HepG2 (cell line): Measurements from ENCODE around the gene FAM222B. TPM values are rescaled to one million over a fixed set of nuclear protein-coding genes. Genes with fewer than 3 reads are reported as not detected.

Experiments used
- AKAP8 ChIP-seq: sonication (generic); formaldehyde crosslinking; IDR thresholded peaks from 2 replicates; pipeline ENCODE4 v1.5.1; 2020; ENCODE audit warnings: mild to moderate bottlenecking, missing genetic modification reagents
- CCDC6 ChIP-seq: sonication (generic); formaldehyde crosslinking; IDR thresholded peaks from 2 replicates; pipeline ENCODE4 v1.8.1; 2022; ENCODE audit warnings: mild to moderate bottlenecking, missing genetic modification reagents, moderate library complexity
- HMG20A ChIP-seq: IDR thresholded peaks from 2 replicates; pipeline ENCODE4 v1.6.1; 2016; ENCODE audit warnings: borderline replicate concordance
- KLF9 ChIP-seq: IDR thresholded peaks from 2 replicates; pipeline ENCODE4 v1.6.1; 2016; ENCODE audit warnings: low read depth
- MAZ ChIP-seq, 2 experiments: sonication (generic) in 1 of 2; formaldehyde crosslinking in 1 of 2; IDR thresholded peaks; 2 replicates each; pipeline versions ENCODE4 v1.5.0 to v1.6.1; 2012 to 2020; ENCODE audit warnings: low read depth in 2 of 2, mild to moderate bottlenecking in 2 of 2, borderline replicate concordance in 1 of 2, improper control_type of control experiment in 1 of 2, low read length in 1 of 2, missing genetic modification reagents in 1 of 2, moderate library complexity in 1 of 2
- MIER3 ChIP-seq: IDR thresholded peaks from 2 replicates; pipeline ENCODE4 v1.6.1; 2016; ENCODE audit warnings: missing compliant biosample characterization, borderline replicate concordance
- NAIF1 ChIP-seq: sonication (generic); formaldehyde crosslinking; IDR thresholded peaks from 2 replicates; pipeline ENCODE4 v1.5.0; 2020; ENCODE audit warnings: mild to moderate bottlenecking, missing genetic modification reagents, borderline replicate concordance
- NR2F2 ChIP-seq: IDR thresholded peaks from 2 replicates; pipeline ENCODE4 v1.6.1; 2012; ENCODE audit warnings: low read depth, inconsistent platforms, borderline replicate concordance
- SMAD1 ChIP-seq: sonication (generic); formaldehyde crosslinking; IDR thresholded peaks from 2 replicates; pipeline ENCODE4 v1.4.0; 2020; ENCODE audit warnings: missing genetic modification reagents, low read depth, mild to moderate bottlenecking, borderline replicate concordance
- SRY ChIP-seq: sonication (generic); formaldehyde crosslinking; IDR thresholded peaks from 2 replicates; pipeline ENCODE4 v1.8.0; 2022; ENCODE audit warnings: mild to moderate bottlenecking, missing genetic modification reagents
- SUZ12 ChIP-seq: fragments of 150-350 bp; IDR thresholded peaks from 2 replicates; pipeline ENCODE4 v1.6.1; 2014; ENCODE audit warnings: low read depth, low read length
- TBX2 ChIP-seq: sonication (generic); formaldehyde crosslinking; IDR thresholded peaks from 2 replicates; pipeline ENCODE4 v1.5.0; 2020; ENCODE audit warnings: missing genetic modification reagents, mild to moderate bottlenecking, borderline replicate concordance
- TCF7L2 ChIP-seq: IDR thresholded peaks from 2 replicates; pipeline ENCODE4 v1.6.1; 2011; ENCODE audit warnings: mild to moderate bottlenecking, low read depth, low read length, moderate library complexity
- ZNF121 ChIP-seq: sonication (generic); formaldehyde crosslinking; IDR thresholded peaks from 2 replicates; pipeline ENCODE4 v1.5.0; 2020; ENCODE audit warnings: mild to moderate bottlenecking, missing genetic modification reagents
- ZSCAN30 ChIP-seq: sonication (generic); formaldehyde crosslinking; IDR thresholded peaks from 2 replicates; pipeline ENCODE4 v1.5.0; 2020; ENCODE audit warnings: mild to moderate bottlenecking, missing genetic modification reagents
- polyA plus RNA-seq, 8 experiments: library from polyadenylated mRNA; depleted of rRNA in 3 of 8; stranded (reverse) in 7 of 8; unstranded in 1 of 8; fragments of >200 nt; fragmentation: Illumina TruSeq in 4 of 8; extraction: Trizol in 4 of 8; gene quantifications; 2 replicates each; pipeline versions ENCODE4 v1.2.1 to v1.2.3, GENCODE V29; 2011 to 2016; ENCODE audit warnings: low read depth in 4 of 8, missing spikeins in 1 of 8, mixed read lengths in 1 of 8; ENCODE audit not compliant: insufficient read depth in 1 of 8
- total RNA-seq, 5 experiments: library from RNA; depleted of rRNA; stranded (reverse); fragments of >200 nt; fragmentation: Illumina TruSeq; extraction: Trizol; gene quantifications; 2 replicates each; pipeline ENCODE4 v1.2.3, GENCODE V29; 2016; ENCODE audit warnings: low read depth in 1 of 5
- TF ChIP-seq, protein P1 (sequence below): sonication (generic); formaldehyde crosslinking; IDR thresholded peaks from 2 replicates; pipeline ENCODE4 v1.4.0; 2020; ENCODE audit warnings: missing genetic modification reagents, borderline replicate concordance
- TF ChIP-seq, protein P2 (sequence below): IDR thresholded peaks from 2 replicates; pipeline ENCODE4 v1.6.1; 2016; ENCODE audit warnings: mild to moderate bottlenecking
- TF ChIP-seq, protein P3 (sequence below): sonication (generic); formaldehyde crosslinking; IDR thresholded peaks from 2 replicates; pipeline ENCODE4 v1.5.0; 2020; ENCODE audit warnings: missing genetic modification reagents
- TF ChIP-seq, protein P4 (sequence below): sonication (generic); formaldehyde crosslinking; IDR thresholded peaks from 2 replicates; pipeline ENCODE4 v1.4.0; 2020; ENCODE audit warnings: low read depth, mild to moderate bottlenecking, missing genetic modification reagents
- TF ChIP-seq, protein P5 (sequence below): sonication (generic); formaldehyde crosslinking; IDR thresholded peaks from 2 replicates; pipeline ENCODE4 v1.4.0; 2020; ENCODE audit warnings: missing genetic modification reagents

The FAM222B gene
- total and polyA plus RNA-seq, 2 of the 13 experiments (the other 11 are each of a cell fraction or from before 2014, with no cell fraction given) = 3.5 to 7.3 TPM

DNA sequence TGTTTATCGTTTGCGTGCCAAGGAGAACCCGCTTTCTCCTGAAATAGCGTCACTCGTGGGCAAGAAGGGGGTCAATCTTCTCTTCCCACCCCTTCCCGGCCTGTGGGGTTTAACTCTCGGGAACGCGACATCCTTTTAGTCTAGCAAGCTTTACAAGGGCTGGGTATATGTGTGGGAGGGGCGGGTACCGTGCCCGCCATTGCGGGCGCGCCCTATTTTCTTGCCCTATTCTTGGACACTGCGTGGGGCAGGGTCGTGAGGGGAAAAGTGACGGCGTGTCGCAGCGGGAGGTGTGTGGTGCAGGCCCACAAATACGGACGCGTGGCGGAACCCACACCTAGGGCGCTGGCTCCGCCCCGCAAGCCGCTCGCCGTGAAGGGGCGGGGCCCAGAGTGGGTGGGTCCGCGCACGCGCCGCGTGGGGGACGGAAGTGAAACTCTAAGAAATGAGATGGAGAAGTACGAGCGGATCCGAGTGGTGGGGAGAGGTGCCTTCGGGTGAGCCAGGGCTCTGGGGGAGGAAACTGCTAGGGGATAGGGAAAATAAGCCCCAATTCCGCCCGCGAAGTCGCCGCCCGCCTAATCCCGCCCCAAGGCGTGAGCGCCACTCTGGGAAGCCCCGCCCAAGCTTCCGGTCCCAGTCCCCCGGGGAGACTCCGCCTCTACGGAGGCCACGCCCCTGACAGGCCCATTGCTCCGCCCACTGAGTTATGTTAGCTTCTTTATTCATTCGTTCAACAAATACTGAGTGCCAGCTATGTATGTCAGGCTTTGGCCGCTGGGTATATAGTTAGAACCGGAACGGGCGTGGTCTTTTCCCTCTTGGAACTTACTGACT lies 114.0 kb downstream of the FAM222B start, which contains the start of gene NEK8 (continued):
- TF ChIP-seq, protein P1, sequence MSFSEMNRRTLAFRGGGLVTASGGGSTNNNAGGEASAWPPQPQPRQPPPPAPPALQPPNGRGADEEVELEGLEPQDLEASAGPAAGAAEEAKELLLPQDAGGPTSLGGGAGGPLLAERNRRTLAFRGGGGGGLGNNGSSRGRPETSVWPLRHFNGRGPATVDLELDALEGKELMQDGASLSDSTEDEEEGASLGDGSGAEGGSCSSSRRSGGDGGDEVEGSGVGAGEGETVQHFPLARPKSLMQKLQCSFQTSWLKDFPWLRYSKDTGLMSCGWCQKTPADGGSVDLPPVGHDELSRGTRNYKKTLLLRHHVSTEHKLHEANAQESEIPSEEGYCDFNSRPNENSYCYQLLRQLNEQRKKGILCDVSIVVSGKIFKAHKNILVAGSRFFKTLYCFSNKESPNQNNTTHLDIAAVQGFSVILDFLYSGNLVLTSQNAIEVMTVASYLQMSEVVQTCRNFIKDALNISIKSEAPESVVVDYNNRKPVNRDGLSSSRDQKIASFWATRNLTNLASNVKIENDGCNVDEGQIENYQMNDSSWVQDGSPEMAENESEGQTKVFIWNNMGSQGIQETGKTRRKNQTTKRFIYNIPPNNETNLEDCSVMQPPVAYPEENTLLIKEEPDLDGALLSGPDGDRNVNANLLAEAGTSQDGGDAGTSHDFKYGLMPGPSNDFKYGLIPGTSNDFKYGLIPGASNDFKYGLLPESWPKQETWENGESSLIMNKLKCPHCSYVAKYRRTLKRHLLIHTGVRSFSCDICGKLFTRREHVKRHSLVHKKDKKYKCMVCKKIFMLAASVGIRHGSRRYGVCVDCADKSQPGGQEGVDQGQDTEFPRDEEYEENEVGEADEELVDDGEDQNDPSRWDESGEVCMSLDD = no peak
- no peak for TF ChIP-seq NAIF1 (CRISPR knock-in tag)
- TF ChIP-seq AKAP8 (CRISPR knock-in tag) = peak; percentile 69
- TF ChIP-seq SRY (CRISPR knock-in tag) = peak; percentile 75
- TF ChIP-seq, protein P2, sequence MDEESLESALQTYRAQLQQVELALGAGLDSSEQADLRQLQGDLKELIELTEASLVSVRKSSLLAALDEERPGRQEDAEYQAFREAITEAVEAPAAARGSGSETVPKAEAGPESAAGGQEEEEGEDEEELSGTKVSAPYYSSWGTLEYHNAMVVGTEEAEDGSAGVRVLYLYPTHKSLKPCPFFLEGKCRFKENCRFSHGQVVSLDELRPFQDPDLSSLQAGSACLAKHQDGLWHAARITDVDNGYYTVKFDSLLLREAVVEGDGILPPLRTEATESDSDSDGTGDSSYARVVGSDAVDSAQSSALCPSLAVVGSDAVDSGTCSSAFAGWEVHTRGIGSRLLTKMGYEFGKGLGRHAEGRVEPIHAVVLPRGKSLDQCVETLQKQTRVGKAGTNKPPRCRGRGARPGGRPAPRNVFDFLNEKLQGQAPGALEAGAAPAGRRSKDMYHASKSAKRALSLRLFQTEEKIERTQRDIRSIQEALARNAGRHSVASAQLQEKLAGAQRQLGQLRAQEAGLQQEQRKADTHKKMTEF (CRISPR knock-in tag) = no peak
- TF ChIP-seq, protein P3, sequence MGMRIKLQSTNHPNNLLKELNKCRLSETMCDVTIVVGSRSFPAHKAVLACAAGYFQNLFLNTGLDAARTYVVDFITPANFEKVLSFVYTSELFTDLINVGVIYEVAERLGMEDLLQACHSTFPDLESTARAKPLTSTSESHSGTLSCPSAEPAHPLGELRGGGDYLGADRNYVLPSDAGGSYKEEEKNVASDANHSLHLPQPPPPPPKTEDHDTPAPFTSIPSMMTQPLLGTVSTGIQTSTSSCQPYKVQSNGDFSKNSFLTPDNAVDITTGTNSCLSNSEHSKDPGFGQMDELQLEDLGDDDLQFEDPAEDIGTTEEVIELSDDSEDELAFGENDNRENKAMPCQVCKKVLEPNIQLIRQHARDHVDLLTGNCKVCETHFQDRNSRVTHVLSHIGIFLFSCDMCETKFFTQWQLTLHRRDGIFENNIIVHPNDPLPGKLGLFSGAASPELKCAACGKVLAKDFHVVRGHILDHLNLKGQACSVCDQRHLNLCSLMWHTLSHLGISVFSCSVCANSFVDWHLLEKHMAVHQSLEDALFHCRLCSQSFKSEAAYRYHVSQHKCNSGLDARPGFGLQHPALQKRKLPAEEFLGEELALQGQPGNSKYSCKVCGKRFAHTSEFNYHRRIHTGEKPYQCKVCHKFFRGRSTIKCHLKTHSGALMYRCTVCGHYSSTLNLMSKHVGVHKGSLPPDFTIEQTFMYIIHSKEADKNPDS (CRISPR knock-in tag) = no peak
- TF ChIP-seq MAZ (IDR thresholded peaks at IDR 0.05; ENCODE audit: borderline replicate concordance, low read depth, low read length) = no peak
- peak; percentile 66 for TF ChIP-seq MAZ (CRISPR knock-in tag; IDR thresholded peaks at IDR 0.05; ENCODE audit: low read depth)
- 0 out of 2 replicates have a peak, but pooled peaks have one; percentile 41 for TF ChIP-seq SMAD1 (CRISPR knock-in tag)
- TF ChIP-seq, protein P4, sequence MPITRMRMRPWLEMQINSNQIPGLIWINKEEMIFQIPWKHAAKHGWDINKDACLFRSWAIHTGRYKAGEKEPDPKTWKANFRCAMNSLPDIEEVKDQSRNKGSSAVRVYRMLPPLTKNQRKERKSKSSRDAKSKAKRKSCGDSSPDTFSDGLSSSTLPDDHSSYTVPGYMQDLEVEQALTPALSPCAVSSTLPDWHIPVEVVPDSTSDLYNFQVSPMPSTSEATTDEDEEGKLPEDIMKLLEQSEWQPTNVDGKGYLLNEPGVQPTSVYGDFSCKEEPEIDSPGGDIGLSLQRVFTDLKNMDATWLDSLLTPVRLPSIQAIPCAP (CRISPR knock-in tag) = no peak
- TF ChIP-seq CCDC6 = no peak
- no peak for TF ChIP-seq HMG20A
- TF ChIP-seq SUZ12 = no peak
- peak; percentile 37; the same call in 1 of the 2 replicates for TF ChIP-seq NR2F2
- TF ChIP-seq ZSCAN30 = no peak; the same call in 1 of the 2 replicates
- TF ChIP-seq, protein P5, sequence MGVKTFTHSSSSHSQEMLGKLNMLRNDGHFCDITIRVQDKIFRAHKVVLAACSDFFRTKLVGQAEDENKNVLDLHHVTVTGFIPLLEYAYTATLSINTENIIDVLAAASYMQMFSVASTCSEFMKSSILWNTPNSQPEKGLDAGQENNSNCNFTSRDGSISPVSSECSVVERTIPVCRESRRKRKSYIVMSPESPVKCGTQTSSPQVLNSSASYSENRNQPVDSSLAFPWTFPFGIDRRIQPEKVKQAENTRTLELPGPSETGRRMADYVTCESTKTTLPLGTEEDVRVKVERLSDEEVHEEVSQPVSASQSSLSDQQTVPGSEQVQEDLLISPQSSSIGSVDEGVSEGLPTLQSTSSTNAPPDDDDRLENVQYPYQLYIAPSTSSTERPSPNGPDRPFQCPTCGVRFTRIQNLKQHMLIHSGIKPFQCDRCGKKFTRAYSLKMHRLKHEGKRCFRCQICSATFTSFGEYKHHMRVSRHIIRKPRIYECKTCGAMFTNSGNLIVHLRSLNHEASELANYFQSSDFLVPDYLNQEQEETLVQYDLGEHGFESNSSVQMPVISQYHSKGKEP = no peak
- peak; percentile 91 for TF ChIP-seq TBX2 (CRISPR knock-in tag)
- no peak for TF ChIP-seq TCF7L2
- TF ChIP-seq KLF9 = no peak
- 0 out of 2 replicates have a peak, but pooled peaks have one; percentile 15 for TF ChIP-seq MIER3 (CRISPR knock-in tag)
- TF ChIP-seq ZNF121 (CRISPR knock-in tag) = no peak
